Measurements from ENCODE around the gene FANCL. TPM values are rescaled to one million over a fixed set of nuclear protein-coding genes. Genes with fewer than 3 reads are reported as not detected.

Gene FANCL
- polyA plus RNA-seq, 4 donors = 8.6 to 45.0 (median 19.2) TPM

DNA sequence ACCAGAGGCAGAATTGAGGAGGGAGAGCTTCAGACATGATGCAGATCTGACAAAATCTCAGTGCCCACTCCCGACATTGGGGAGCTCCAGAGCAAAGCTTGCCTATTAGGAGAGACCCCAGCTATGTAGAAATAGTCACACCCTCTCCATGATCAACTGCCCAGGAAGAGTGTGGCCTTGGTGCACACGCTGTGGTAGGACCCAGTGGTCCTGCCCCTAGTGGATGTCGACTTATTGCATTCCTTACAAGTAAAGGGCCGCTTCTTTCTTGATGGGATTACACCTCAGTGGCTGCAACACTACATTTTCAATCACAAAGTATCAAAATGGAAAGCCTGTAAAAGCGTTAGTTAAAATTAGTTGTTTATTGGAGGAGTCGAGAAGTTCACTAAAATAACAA is 130.4 kb downstream of the FANCL start:
- H3K4me3 ChIP-seq (ENCODE audit: low read depth in 1 of 3, low read length in 3 of 3) = no peak overlapping the region
- H3K9me3 ChIP-seq (ENCODE audit: control insufficient read depth in 2 of 2, insufficient read depth in 1 of 2, low read depth in 1 of 2, low read length in 1 of 2) = no peaks in the 10 kb centered on the region
- H3K36me3 ChIP-seq (ENCODE audit: control insufficient read depth in 3 of 3, insufficient read depth in 2 of 3, low read depth in 1 of 3, low read length in 3 of 3) = peaks cover 0 to 4% (median 0%) of the 10 kb centered on the region in 3 donors
- FAIRE-seq (no peak), DNase-seq (no peak)
- H3K27me3 ChIP-seq (ENCODE audit: control insufficient read depth in 3 of 3, insufficient read depth in 3 of 3, low read length in 3 of 3) = no peaks in the 10 kb centered on the region
- no peaks in the 10 kb centered on the region for H3K4me1 ChIP-seq (ENCODE audit: control insufficient read depth in 3 of 3, insufficient read depth in 2 of 3, low read depth in 1 of 3, low read length in 2 of 3)
- 94 to 98% (median 97%) methylated on average over 6 of the region's 6 CpGs for whole genome bisulfite sequencing, 3 donors
- no peak overlapping the region for H3K27ac ChIP-seq (ENCODE audit: low read depth in 1 of 3, low read length in 2 of 3)

- no peak for FAIRE-seq
- no peak overlapping the region for H3K27ac ChIP-seq (ENCODE audit: low read depth in 1 of 3, low read length in 2 of 3)
These were observed 131.6 kb downstream of the FANCL start for GRCh38 chr2:58109481-58109880.

More at GRCh38 chr2:58109481-58109880, 131.6 kb downstream of the FANCL start:
- H3K36me3 ChIP-seq (ENCODE audit: control insufficient read depth in 3 of 3, insufficient read depth in 2 of 3, low read depth in 1 of 3, low read length in 3 of 3) = peaks cover 0 to 4% (median 0%) of the 10 kb centered on the region in 3 donors
- no peaks in the 10 kb centered on the region for H3K4me1 ChIP-seq (ENCODE audit: control insufficient read depth in 3 of 3, insufficient read depth in 2 of 3, low read depth in 1 of 3, low read length in 2 of 3)
- no peaks in the 10 kb centered on the region for H3K9me3 ChIP-seq (ENCODE audit: control insufficient read depth in 2 of 2, insufficient read depth in 1 of 2, low read depth in 1 of 2, low read length in 1 of 2)
- 93 to 100% (median 96%) methylated on average over 2 of the region's 2 CpGs for WGBS, 3 donors
- H3K27me3 ChIP-seq (ENCODE audit: control insufficient read depth in 3 of 3, insufficient read depth in 3 of 3, low read length in 3 of 3) = no peaks in the 10 kb centered on the region
- no peak overlapping the region for H3K4me3 ChIP-seq (ENCODE audit: low read depth in 1 of 3, low read length in 3 of 3)
- no peak for DNase-seq

Other genes with a start within 250 kb of the FANCL start
- gene VRK2, start 194.5 kb downstream of the FANCL start, polyA plus RNA-seq = 10 to 100 TPM in 1 of 4 donors, 1 to 10 TPM in 3; 5.1 to 18.0 (median 6.9) TPM

Data from small intestine (tissue), 7 donors.